ENCODE measurements around the gene ACAP2.
"Not testable (repeated sequence)": the region's sequence is repeated elsewhere in the genome, so short reads cannot be mapped to it uniquely, and the experiment has no call there.

Gene ACAP2, protein sequence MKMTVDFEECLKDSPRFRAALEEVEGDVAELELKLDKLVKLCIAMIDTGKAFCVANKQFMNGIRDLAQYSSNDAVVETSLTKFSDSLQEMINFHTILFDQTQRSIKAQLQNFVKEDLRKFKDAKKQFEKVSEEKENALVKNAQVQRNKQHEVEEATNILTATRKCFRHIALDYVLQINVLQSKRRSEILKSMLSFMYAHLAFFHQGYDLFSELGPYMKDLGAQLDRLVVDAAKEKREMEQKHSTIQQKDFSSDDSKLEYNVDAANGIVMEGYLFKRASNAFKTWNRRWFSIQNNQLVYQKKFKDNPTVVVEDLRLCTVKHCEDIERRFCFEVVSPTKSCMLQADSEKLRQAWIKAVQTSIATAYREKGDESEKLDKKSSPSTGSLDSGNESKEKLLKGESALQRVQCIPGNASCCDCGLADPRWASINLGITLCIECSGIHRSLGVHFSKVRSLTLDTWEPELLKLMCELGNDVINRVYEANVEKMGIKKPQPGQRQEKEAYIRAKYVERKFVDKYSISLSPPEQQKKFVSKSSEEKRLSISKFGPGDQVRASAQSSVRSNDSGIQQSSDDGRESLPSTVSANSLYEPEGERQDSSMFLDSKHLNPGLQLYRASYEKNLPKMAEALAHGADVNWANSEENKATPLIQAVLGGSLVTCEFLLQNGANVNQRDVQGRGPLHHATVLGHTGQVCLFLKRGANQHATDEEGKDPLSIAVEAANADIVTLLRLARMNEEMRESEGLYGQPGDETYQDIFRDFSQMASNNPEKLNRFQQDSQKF

DNA sequence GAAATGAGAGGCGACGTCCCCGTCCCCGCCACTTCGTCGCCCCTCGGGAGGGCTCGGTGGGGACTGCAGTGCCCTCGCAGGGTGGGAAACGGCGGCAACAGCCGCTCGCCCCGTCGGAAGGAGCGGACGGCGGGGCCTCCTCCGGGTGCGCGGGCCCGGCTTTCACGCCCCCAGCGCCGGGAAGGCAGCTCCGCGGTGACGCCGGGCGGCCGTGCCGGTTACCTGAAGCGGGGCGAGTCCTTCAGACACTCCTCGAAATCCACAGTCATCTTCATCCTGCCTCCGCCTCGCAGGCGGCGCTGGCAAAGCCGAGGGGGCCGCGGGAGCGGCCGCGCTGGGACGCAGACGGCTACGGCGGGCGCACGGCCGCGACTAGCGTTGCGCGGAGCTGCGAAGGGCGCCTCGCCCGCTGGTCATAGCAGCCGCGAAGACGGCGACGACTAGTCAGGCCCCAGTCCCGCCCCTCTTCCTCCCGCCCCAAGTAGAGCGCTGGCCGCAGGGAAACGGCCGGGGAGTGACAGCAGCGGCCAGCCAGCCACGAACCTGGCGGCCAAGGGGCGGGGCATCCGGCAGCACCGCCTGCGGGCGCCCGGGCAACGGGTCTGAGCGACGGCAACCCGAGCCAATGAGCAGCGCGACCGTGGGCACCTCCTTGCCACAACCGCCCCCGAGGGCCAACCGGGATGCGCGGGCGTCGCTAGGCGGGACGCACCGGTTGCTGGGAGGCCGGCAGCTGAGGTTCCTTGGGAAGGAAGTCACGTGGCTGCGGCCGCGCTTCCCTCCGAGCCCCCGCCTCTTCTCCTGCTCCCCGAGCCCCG, at the start of gene ACAP2:
Gene ACAP2 (minus strand): TSS at position 448 of the 818 bp plus-strand sequence. CDS start 173 bp downstream, at position 275.
- peak; percentile 95 to 97 for DNase-seq (ENCODE audit: extremely low read depth in 1 of 2, low read depth in 1 of 2)

DNA sequence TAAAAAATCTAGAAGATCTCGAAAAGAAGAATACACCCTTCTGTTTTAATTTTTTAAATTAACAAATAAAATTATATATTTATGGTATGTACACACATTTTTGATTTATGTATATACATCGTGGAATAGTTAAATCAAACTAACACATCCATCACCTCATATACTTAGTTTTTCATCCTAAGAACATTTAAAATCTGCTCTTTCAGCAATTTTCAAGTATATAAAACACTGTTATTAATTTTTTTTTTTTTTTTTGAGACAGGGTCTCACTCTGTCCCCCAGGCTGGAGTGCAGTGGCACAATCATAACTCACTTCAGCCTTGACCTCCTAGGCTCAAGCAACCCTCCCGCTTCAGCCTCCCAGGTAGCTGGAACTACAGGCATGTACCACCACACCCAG, 32.8 kb upstream of the ACAP2 start:
- DNase-seq (ENCODE audit: extremely low read depth in 1 of 2, low read depth in 1 of 2) = no peak

DNA sequence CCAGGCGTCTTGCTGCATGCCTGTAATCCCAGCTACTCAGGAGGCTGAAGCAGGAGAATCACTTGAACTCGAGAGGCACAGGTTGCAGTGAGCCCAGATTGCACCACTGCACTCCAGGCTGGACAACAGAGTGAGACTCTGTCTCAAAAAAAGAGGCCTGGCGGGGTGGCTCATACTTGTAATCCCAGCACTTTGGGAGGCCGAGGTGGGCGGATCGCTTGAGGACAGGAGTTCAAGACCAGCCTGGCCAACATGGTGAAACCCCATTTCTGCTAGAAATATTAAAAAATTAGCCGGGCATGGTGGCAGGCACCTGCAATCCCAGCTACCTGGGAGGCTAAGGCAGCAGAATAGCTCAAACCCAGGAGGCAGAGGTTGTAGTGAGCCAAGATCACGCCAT, 32.3 kb upstream of the ACAP2 start:
- not testable (repeated sequence) for DNase-seq (ENCODE audit: extremely low read depth in 1 of 2, low read depth in 1 of 2)

DNA sequence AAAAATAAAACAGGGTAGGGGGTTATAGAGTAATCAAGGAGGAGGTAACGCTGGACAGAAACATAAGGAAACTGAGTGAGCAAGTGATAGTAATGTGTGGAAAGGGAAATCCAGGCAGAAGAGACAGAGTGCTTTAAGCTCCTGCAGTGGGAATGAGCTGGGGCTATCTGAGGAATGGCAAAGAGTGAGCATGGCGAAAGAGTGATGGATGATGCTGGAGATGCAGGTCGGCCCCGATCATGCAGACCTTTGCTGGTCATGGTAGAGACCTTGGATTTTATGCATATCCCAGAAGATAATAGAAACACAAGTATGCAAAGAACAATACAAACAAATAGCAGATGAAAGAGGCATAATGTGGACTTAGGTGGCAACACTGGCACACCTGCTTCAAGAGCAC, 26.0 kb upstream of the ACAP2 start:
- no peak for DNase-seq (ENCODE audit: extremely low read depth in 1 of 2, low read depth in 1 of 2)

DNA sequence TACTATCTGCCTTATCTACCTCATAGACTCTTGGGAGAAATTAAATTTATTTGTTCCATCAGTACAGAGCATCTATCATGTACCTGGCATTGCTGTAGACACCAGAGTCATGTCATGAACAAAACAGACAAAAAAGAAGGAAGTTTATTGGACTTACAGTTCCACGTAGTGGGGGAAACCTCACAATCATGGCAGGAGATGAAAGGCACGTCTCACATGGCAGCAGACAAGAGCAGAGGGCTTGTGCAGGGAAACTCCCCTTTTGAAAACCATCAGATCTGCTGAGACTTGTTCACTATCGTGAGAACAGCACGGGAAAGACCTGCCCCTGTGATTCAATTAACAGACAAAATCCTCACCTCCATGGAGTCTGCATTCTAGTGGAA, 25.6 kb upstream of the ACAP2 start:
- no peak for DNase-seq (ENCODE audit: extremely low read depth in 1 of 2, low read depth in 1 of 2)

DNA sequence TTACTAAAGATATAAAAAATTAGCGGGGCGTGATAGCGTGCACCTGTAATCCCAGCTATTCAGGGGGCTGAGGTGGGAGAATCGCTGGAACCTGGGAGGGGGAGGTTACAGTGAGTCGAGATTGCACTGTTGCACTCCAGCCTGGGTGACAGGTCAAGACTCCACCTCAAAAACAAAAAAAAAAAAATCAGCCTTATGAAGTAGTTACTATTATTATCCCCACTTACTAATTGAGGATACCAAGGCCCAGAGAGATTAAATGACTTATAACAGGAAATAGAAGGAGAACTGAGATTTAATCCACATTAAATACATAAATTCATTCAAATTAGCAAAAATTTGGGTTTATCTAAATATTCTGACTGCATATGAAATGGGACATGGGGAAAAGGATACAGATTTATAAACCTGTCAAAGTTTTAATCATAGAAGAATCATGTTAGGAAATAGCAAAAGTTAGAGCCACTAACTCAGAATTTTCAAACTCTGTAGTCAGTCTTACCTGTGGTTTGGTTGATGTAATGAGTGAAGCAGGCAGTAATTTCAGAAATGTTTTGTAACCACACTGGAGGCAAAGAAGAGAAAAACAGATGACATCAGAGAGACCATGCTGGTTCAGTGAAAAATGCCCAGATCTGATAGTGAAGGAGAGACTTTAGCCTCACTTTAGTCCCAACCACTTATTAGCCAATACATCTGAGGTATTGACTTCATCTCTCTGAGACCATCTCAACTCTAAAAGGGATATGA, 25.0 kb upstream of the ACAP2 start:
- no peak for DNase-seq (ENCODE audit: extremely low read depth in 1 of 2, low read depth in 1 of 2)

DNA sequence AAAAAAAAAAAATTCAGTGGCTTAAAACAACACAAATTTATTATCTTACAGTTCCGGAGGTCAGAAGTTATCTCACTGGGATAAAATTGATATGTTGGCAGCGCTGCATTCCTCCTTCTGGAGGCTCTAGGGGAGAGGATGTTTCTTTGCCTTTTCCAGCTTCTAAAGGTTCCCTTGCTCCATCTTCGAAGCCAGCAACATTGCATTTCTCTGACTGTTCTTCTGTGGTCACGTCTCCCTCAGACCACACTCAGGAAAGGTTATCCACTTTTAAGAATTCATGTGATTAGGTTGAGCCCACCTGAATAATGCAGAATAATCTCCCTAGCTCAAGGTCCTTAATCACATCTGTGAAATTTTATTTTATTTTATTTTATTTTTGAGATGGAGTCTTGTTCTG, 23.4 kb upstream of the ACAP2 start:
- no peak for DNase-seq (ENCODE audit: extremely low read depth in 1 of 2, low read depth in 1 of 2)

DNA sequence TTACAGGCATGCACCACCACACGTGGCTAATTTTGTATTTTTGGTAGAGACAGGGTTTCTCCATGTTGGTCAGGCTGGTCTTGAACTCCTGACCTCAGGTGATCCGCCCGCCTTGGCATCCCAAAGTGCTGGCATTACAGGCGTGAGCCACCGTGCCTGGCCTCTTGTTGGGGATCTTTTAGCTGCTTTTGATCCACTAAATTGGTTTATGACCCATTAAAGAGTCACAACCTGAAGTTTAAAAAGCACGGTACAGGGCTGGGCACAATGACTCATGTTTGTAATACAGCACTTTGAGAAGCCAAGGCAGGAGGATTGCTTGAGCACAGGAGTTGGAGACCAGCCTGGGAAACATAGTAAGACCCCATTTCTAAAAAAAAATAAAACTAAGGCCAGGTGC, 20.1 kb upstream of the ACAP2 start:
- not testable (repeated sequence) for DNase-seq (ENCODE audit: extremely low read depth in 1 of 2, low read depth in 1 of 2)

DNA sequence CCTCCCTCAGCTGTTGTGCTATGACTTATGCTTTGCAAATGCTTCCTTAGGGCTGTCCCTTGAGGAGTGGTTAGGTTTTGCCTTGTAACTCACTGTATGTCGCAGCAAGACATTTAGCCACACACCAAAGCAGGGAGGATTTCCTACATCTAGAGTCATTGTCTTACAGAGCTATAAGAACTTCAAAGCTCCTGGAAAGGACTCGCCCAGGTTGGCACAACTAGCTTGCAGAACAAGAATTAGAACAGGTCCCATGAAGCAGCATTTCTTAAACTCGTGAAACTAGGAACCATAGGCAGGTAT, 19.4 kb upstream of the ACAP2 start:
- no peak for DNase-seq (ENCODE audit: extremely low read depth in 1 of 2, low read depth in 1 of 2)

DNA sequence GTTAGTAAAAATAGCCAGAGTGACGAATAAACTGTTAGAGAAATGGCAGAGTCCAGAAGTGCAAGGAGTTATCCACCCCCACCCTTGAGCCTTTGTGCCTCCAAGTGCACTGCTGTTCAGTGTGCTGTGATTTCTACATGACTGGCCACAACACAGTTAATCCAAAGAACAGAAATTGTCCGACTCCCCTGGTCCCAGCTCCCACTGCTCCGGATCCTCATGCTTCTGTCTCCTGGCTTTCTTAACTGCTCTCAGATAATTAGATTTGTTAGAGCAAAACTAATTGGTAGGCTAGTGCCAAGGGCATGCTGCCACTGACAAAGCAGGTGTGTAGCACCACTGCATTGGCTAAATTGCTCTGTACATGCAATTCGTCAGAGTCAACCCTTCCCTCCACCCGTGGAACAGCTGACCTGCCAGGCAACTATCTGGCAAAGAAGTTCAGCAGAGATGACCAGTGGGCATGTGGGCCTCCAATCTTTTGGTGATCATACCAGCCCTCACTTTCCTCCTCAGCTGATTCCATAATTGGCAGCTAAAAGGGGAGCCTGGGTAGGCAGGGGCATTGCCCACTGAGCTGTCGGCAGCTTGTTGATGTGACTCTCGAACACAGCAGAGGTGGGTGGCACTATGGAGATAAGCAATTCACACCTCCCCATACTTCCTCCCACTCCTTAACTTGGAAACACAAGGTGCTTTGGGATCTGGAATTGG, 18.9 kb upstream of the ACAP2 start:
- no peak for DNase-seq (ENCODE audit: extremely low read depth in 1 of 2, low read depth in 1 of 2)

DNA sequence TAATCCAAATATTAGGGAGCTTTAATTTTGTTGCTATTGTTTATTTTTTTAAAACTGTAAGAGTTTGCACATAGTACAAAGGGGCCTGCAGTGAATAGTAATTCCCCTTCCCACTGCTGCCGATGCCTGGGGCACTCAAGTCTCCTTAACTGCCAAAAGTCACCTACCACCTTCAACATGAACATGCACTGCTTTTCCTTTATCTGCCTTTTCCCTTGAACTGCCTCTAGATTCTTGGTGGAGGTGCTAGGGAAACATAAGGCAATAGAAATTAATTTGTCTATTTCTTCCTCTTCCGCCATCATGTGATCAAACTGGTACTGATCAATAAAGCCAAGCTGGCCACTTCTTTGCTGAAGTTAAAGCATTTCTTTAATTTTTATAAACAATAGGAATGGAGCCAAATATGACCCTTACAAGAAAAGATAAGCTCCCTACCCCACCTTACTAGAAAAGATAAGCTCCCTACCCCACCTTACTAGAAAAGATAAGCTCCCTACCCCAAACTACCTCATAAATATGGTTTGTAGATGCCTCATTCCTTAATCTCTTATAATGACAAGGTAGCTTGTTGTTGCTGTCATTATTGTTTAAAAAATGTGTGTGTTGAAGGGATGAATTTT, 17.4 kb upstream of the ACAP2 start:
- DNase-seq (ENCODE audit: extremely low read depth in 1 of 2, low read depth in 1 of 2) = no peak

DNA sequence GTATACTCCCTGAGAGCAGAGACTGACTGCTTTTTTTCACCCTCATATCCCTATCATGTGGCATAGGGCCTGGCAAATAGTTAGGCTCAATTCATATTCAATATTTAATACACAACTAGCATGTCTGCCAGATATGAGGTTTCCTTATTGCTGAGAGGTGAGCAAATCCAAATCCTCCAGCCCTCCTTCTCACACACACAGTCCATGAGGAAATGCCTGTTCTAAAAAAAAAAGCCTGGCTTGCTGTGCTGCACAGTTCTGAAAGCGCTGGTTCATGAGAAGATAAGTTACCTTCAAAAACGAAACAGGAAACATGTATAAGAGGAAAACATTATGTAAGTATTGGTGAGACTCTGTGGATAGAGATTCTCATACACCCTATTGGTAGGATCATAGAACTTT, 15.5 kb upstream of the ACAP2 start:
- no peak for DNase-seq (ENCODE audit: extremely low read depth in 1 of 2, low read depth in 1 of 2)

DNA sequence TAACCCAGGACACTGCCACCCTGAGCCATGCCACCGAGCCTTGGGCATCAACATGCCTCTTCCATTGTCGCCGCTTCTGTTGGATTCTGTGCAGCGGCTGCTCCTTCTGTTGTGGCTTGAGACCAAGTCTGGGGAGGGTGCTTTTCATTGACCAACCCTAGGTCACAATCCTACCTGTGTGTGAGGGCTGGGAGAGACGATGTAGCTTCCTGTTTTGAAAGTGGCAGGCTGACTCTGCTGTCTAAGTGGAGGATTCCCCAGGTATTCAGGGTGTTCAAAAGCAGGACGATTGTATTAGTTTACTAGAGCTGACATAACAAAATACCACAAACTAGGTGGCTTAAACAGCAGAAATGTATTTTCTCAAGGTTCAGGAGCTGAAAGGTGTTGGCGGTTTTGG, 13.0 kb upstream of the ACAP2 start:
- no peak for DNase-seq (ENCODE audit: extremely low read depth in 1 of 2, low read depth in 1 of 2)

DNA sequence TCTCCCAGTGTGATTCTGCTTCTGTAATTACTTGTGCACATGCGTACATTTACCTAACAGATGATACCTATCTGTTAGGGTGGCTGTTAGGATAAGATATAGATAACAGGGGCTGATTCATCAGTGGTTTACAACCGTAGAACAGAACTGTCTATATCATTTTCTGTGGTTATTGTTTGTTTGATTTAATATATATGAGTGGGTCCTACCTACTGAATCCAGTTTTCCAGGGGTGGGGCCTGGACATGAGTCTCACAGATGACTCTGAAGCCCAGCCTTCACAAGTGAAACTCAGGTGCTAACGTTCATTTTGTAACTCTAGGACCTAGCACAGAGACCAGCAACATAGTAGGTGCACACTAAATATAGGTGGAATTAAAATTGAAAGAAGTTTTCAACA, 10.4 kb upstream of the ACAP2 start:
- DNase-seq (ENCODE audit: extremely low read depth in 1 of 2, low read depth in 1 of 2) = no peak

DNA sequence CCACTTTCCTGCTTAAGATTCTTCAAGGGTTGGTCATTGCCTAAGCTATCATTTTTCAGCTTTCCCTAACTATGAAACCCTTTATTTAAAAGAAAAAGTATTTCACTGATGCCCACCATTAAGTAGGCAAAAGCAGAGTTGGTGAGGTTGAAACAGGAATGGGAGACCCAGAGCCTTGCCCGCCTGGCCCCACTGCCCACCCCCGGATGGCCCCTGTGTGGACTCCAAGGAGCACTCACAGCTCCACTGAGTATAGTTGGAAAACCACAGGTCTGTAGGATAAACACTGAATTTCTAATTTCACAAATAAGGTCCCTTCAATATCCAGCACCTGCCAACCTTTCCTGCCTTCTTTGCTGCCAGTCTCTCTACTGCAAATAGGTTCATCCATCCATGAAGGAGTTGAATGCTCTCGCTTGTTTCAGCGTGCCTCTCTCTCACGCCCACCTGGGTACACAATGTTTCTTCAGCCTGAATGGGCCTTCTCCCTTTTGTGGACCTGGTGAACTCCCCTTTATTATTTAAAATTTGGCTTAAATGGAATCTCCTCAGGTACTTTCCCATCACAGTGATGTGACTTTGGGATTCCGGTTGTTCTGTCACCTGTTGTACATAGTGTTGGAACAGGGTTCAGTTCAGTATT, 8.7 kb upstream of the ACAP2 start:
- DNase-seq (ENCODE audit: extremely low read depth in 1 of 2, low read depth in 1 of 2) = no peak

DNA sequence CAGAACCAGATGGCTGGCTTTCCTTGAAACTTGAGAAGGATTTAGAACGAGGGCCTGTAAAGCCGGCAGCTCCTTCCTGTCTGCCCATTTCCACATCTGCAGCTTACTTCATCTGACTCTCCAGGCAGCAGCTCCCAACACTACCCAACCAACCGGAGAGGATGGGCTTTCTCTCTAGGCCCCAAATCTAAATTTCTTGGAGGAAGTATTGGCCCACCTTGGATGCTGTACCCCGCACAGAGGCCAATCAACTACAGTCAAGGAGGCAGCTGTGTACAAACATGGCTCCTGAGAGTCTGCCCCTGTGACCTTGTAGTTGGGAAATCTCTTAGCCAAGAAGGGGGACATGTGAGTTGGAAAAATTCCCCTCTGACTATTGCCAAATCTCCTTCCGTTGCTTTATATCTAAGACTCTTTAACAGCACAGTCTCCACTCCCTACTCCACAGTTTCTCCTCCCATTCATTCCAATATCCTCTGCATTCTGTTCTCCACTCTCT, 8.0 kb upstream of the ACAP2 start:
- DNase-seq (ENCODE audit: extremely low read depth in 1 of 2, low read depth in 1 of 2) = no peak

DNA sequence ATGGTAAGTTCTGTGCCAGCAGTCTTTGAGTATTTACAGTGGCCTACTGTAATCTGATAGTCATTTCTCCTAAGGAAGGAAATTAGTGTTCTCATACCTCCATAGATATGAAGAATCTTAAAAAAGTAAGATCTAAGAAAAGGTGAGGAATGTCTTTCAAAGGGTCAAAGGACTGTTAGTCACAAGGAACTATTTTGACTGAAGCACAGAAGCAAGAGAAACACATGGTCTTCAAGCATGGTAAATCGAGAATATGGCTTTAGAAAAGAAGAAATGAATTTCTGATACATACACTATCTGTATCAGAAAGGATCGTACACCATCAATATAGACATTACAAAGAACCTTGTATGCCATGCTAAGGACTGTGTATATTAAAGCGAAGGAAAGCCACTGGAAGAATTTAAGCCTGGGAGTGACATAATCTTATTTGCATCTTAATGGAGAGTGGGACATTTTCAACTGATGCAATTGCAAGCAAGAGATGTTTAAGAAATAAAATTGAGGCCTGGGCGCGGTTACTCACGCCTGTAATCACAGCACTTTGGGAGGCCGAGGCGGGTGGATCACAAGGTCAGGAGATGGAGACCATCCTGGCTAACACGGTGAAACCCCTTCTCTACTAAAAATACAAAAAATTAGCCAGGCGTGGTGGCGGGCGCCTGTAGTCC, 5.5 kb upstream of the ACAP2 start:
- no peak for DNase-seq (ENCODE audit: extremely low read depth in 1 of 2, low read depth in 1 of 2)

DNA sequence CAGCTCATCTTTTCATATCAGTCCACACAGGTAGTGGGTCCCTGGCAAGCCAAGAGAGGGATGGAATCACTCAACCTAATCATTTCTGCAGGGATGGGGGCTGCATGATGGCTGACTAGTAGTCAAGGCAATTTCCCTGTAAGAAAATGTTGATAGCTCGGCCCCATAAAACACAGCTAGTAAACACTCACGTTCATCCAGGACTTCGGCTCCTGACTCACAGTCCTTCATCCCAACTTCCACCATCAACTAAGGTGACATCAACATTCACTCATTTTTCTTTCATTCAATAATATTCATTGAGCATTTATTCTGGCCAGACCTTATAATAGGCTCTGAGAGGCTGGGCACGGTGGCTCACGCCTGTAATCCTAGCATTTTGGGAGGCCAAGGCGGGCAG, 4.4 kb upstream of the ACAP2 start:
- no peak for DNase-seq (ENCODE audit: extremely low read depth in 1 of 2, low read depth in 1 of 2)

DNA sequence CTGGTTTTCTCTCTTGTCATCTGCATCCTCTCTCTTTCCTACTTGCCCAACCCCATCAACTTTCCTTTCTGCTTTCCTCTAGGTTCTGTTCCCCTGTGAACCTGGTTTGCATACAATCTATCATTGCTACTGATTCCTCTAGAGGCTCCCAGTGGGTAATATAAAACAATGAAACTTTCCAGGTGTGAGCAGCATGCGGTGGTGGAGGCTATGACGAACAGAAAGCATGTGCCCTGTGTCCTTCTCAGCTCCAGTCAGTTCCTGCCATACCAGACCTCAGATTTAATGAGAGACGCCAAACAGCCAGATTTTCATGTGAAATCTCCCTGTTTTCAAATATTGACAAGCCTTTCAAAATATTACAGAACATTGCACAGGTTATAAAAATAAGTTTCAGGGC, 3.5 kb upstream of the ACAP2 start:
- DNase-seq (ENCODE audit: extremely low read depth in 1 of 2, low read depth in 1 of 2) = no peak
